ENCODE data around the gene DISC1.

GRCh38 chr1:231800108-231800507, 173.5 kb downstream of the DISC1 start:
- TF ChIP-seq, protein P1, sequence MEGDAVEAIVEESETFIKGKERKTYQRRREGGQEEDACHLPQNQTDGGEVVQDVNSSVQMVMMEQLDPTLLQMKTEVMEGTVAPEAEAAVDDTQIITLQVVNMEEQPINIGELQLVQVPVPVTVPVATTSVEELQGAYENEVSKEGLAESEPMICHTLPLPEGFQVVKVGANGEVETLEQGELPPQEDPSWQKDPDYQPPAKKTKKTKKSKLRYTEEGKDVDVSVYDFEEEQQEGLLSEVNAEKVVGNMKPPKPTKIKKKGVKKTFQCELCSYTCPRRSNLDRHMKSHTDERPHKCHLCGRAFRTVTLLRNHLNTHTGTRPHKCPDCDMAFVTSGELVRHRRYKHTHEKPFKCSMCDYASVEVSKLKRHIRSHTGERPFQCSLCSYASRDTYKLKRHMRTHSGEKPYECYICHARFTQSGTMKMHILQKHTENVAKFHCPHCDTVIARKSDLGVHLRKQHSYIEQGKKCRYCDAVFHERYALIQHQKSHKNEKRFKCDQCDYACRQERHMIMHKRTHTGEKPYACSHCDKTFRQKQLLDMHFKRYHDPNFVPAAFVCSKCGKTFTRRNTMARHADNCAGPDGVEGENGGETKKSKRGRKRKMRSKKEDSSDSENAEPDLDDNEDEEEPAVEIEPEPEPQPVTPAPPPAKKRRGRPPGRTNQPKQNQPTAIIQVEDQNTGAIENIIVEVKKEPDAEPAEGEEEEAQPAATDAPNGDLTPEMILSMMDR (IDR thresholded peaks at IDR 0.05 in 2 of 3, conservative IDR thresholded peaks at IDR 0.05 in 1 of 3; ENCODE audit: borderline replicate concordance in 1 of 3, insufficient read depth in 1 of 3, low read depth in 2 of 3, low read length in 2 of 3), result no peak
- no peak for TF ChIP-seq RAD21 (IDR thresholded peaks at IDR 0.05; ENCODE audit: low read depth)
- no peak for TF ChIP-seq POLR2A (IDR thresholded peaks at IDR 0.05; ENCODE audit: borderline replicate concordance, extremely low read depth, insufficient read depth, insufficient read length)
- no peak for TF ChIP-seq EZH2phosphoT487 (IDR thresholded peaks at IDR 0.05; ENCODE audit: borderline replicate concordance)
- TF ChIP-seq, protein P2, sequence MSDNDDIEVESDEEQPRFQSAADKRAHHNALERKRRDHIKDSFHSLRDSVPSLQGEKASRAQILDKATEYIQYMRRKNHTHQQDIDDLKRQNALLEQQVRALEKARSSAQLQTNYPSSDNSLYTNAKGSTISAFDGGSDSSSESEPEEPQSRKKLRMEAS (IDR thresholded peaks at IDR 0.05), result no peak
